Fibroblast of gingiva (primary cell): ENCODE measurements around the gene PLCL2.
"Not testable (repeated sequence)": the region's sequence is repeated elsewhere in the genome, so short reads cannot be mapped to it uniquely, and the experiment has no call there.

ENCODE experiments used
- DNase-seq: peaks from one replicate; pipeline ENCODE4 v3.0.0-alpha.2; 2011; ENCODE audit warnings: low read depth

PLCL2 gene

GRCh38 chr3:16917256-16917935, 32.6 kb downstream of the PLCL2 start:
- no peak for DNase-seq

GRCh38 chr3:16917980-16918682, 33.4 kb downstream of the PLCL2 start:
- DNase-seq, result no peak

GRCh38 chr3:16918683-16919025, 33.9 kb downstream of the PLCL2 start:
- DNase-seq, result no peak

GRCh38 chr3:16923112-16923511, 38.4 kb downstream of the PLCL2 start:
- DNase-seq, result no peak

GRCh38 chr3:16927485-16927884, 42.7 kb downstream of the PLCL2 start:
- DNase-seq, result no peak

GRCh38 chr3:16928386-16929132, 43.8 kb downstream of the PLCL2 start:
- no peak for DNase-seq

- DNase-seq, result no peak
These were observed 44.6 kb downstream of the PLCL2 start for GRCh38 chr3:16929311-16929710.

GRCh38 chr3:16932877-16933276, 48.1 kb downstream of the PLCL2 start:
- DNase-seq, result no peak

GRCh38 chr3:16935781-16936180, 51.0 kb downstream of the PLCL2 start:
- DNase-seq, result no peak

- DNase-seq, result no peak
These were observed 51.5 kb downstream of the PLCL2 start for GRCh38 chr3:16936233-16936632.

- DNase-seq, result no peak
These were observed 52.0 kb downstream of the PLCL2 start for GRCh38 chr3:16936676-16937230.

GRCh38 chr3:16937326-16937845, 52.6 kb downstream of the PLCL2 start:
- no peak for DNase-seq

GRCh38 chr3:16940769-16941700, 56.3 kb downstream of the PLCL2 start:
- no peak for DNase-seq

GRCh38 chr3:16942955-16943354, 58.2 kb downstream of the PLCL2 start:
- no peak for DNase-seq

- DNase-seq, result no peak
These were observed 59.1 kb downstream of the PLCL2 start for GRCh38 chr3:16943857-16944256.

- no peak for DNase-seq
These were observed 59.6 kb downstream of the PLCL2 start for GRCh38 chr3:16944356-16944755.

- DNase-seq, result peak; percentile 8
These were observed 60.6 kb downstream of the PLCL2 start for GRCh38 chr3:16945330-16945729.

- DNase-seq, result no peak
These were observed 65.5 kb downstream of the PLCL2 start for GRCh38 chr3:16950282-16950681.

- no peak for DNase-seq
These were observed 66.1 kb downstream of the PLCL2 start for GRCh38 chr3:16950845-16951244.

GRCh38 chr3:16957852-16958251, 73.1 kb downstream of the PLCL2 start:
- DNase-seq, result not testable (repeated sequence)

GRCh38 chr3:16960125-16960524, 75.4 kb downstream of the PLCL2 start:
- DNase-seq, result no peak
